Measurements from ENCODE around the gene EIF4G1.

The EIF4G1 gene

GRCh38 chr3:184372911-184373310 is 58.5 kb downstream of the EIF4G1 start:
- no peak for DNase-seq

DNA sequence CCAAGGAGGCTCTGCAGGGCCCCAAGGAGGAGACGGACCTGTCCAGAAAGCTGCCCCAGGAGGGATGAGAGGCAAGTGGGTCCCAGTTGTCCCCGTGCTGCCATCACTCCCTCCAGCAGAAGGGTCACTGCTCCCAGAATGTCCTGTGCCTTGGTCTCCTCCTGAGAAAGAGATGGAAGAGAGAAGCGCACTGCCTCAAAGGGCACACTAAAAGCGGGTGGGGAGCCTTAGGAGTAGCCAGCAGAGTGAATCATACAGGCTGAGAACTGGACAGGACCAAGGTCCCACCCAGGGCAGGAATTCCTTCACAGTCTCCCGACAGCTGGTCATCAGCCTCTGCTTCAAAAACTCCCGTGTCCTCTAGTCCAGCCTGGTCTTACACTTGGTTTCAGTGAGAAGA is 59.0 kb downstream of the EIF4G1 start:
- no peak for DNase-seq

DNA sequence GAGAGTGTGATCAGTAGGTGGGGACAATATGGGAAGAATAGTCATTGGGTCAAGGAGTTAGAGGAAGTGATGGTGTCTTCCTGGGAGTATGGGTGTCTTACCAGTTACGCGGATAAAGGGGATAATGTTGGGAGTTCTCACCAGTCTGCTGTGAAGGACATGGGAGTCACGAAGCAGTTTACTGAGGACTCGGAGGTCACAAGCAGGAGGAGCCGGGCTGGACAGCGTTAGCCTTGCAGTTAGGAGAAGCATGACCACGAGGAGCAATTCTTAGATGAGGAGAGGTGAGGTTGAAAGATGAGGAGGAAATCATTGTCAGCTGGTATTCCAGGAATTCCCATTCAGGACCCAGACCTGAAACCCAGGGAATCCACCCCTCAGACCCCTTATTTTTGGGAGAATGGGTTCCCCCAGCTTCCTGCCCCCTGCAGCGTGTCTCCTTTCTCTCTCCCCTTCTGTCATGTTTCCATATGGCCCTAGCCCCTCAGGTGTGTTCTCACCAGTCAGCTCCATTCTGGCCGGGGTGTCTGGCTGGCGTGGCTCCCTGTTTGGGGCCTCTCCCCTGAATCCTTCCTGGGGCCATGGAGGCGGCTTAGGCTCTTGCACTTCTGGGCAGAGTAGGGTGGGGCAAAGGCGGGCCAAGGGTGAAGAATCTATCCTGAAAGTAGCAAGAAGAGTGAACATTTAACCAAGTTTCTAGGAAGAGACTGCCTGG is 61.5 kb downstream of the EIF4G1 start:
- DNase-seq: no peak

GRCh38 chr3:184377374-184377773 is 63.0 kb downstream of the EIF4G1 start:
- DNase-seq: no peak

- no peak for DNase-seq
Observed at GRCh38 chr3:184377882-184378445, 63.6 kb downstream of the EIF4G1 start, which contains the start of gene THPO. Gene THPO (minus strand): TSS chr3:184378207. CDS start chr3:184376259, 1,948 bp downstream.

DNA sequence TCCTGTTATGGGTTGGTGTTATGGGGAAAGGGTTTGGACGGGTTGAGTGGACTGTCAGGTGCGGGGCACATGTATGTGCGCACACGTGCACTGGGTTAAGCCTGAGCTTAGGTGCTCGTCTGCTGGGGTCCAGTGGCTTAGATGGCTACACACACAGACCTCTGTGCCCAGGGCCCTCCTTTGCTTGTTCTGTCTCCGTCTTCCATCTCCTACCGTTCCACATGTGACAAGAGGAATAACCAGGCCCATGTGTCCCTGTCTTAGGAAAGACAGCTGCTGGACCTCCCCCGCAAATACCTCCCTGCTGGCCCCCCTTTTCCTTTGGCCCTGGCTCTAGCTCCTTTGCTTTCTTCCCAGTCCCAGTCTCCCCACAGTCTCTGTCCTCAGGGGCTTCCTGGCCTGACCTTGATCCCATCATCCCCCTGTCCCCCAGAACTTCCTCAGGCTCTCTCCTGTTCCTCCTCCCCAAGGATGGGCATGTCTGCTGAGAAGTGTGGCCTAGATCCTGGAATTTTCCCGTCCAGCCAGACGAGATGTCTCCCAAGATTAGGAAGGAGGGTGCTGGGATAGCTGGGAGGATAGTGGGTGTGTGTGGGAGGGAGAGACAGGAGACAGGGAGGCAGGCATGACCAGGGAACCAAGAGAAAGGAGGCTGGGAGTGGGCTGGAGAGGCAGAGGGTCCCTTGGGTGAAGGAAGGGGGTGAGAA is 64.4 kb downstream of the EIF4G1 start:
- no peak for DNase-seq

DNA sequence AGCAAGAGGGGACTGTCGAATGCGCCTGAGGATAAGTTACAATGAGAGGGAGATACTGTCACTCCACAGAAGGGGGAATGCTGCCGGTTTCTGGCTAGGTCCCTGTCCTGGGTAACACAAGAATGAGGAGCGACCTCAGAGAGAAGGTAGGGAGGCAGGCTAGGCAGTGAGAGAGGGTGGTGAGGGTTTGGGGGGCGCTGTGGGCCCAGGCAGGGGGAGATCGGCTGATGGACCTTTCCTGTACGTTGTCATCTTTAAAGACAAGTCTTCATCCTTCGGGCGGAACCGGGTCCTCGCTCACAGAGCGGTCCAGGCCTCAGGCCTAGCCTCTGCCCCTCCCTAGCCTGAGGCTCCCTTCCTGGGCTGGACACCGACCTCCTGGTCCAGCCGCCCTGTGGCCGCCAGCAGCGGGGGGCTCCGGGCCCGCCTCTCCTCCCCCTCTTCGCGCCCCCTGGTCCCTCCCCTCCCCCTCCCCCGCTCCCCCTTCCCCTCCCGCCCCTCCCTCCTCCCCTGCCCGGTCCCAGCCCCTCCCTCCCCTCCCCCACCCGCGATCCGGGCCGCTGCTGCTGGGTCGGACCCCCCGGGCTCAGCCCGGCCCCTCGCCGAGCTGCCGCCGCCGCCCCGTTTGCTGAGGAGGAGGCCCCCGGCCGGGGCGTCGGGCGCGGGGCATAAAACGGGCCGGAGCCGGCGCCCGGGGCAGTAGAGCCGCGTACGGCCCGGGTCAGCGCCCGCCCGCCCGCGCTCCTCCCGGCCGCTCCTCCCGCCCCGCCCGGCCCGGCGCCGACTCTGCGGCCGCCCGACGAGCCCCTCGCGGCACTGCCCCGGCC is 65.2 kb downstream of the EIF4G1 start, which contains the start of gene CHRD:
TSS of gene CHRD (plus strand) at position 697 of the 827 bp plus-strand sequence. CDS start 265 bp downstream, outside the sequence.
- no peak for DNase-seq

DNA sequence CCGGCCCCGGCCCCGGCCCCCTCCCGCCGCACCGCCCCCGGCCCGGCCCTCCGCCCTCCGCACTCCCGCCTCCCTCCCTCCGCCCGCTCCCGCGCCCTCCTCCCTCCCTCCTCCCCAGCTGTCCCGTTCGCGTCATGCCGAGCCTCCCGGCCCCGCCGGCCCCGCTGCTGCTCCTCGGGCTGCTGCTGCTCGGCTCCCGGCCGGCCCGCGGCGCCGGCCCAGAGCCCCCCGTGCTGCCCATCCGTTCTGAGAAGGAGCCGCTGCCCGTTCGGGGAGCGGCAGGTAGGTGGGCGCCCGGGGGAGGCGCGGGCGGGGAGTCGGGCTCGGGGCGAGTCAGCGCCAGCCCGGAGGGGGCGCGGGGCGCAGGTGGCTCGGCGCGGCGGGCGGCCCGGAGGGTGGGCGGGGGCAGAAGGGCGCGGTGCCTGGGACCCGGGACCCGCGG is 65.8 kb downstream of the EIF4G1 start:
- DNase-seq: no peak

DNA sequence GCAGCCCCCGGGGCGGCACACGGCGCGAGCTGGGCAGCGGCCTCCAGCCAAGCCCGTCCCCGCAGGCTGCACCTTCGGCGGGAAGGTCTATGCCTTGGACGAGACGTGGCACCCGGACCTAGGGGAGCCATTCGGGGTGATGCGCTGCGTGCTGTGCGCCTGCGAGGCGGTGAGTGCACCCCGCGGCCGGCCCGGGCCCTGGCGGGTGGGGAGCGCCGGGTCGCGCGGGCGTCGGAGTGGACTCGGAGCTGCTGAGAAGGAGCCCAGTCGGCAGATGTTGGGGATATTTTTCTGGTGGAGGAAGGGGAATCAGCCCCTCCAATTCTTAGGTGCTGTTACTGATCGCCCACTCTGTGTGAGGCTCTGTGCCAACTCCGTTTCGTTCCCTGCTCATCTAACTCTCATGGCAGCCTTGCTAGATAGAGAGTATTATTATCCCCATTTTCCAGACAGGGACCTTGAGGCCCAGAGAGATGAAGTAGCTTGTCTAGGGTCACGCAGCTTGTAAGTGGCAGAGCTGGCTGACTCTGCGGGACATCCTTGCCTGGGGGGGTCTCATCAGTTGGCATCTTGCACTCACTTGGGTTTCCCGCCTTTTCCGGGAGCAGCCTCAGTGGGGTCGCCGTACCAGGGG is 66.3 kb downstream of the EIF4G1 start:
- no peak for DNase-seq

DNA sequence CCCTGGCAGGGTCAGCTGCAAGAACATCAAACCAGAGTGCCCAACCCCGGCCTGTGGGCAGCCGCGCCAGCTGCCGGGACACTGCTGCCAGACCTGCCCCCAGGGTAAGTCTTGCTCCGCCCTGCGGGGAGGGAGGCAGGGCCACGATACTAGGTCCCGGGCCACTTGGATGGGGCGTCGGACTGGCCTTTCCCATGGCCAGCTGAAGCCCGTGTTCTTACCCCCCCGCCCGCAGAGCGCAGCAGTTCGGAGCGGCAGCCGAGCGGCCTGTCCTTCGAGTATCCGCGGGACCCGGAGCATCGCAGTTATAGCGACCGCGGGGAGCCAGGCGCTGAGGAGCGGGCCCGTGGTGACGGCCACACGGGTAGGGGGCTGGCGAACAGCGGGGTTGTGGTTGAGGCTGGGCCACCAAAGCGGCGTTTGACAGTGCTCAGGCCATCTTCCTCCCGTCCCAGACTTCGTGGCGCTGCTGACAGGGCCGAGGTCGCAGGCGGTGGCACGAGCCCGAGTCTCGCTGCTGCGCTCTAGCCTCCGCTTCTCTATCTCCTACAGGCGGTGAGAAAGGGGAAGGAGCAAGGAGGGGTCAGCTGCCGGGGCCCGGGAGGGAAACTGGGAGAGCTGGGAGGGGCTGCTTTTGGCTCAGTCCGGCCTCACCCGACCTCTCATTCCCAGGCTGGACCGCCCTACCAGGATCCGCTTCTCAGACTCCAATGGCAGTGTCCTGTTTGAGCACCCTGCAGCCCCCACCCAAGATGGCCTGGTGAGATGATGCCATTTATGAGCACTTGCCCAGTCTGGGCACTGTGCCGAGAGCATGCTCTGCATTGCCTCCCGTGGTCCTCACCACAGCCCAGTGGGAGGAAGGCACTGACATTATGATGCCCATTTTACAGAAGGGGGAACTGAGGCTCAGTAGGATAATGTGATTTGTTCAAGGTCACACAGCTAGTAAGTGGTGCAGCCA is 67.1 kb downstream of the EIF4G1 start:
- DNase-seq: no peak

DNA sequence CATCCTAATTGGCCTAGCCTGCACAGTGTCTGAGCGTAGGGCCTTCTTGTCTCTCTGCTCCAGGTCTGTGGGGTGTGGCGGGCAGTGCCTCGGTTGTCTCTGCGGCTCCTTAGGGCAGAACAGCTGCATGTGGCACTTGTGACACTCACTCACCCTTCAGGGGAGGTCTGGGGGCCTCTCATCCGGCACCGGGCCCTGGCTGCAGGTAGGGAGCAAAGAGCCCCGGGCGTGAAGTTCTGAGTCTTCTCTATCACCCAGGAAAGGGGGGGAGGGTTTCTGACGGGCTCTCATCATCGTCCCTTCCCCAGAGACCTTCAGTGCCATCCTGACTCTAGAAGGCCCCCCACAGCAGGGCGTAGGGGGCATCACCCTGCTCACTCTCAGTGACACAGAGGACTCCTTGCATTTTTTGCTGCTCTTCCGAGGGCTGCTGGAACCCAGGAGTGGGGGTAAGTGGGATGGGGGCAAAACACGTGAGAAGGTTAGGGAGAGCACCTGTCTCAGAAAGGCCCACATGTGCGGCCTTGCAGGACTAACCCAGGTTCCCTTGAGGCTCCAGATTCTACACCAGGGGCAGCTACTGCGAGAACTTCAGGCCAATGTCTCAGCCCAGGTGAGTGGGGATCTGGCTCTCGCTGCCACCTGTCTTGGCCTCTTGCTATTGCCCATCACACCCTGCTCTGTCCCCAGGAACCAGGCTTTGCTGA is 68.1 kb downstream of the EIF4G1 start:
- DNase-seq: no peak

DNA sequence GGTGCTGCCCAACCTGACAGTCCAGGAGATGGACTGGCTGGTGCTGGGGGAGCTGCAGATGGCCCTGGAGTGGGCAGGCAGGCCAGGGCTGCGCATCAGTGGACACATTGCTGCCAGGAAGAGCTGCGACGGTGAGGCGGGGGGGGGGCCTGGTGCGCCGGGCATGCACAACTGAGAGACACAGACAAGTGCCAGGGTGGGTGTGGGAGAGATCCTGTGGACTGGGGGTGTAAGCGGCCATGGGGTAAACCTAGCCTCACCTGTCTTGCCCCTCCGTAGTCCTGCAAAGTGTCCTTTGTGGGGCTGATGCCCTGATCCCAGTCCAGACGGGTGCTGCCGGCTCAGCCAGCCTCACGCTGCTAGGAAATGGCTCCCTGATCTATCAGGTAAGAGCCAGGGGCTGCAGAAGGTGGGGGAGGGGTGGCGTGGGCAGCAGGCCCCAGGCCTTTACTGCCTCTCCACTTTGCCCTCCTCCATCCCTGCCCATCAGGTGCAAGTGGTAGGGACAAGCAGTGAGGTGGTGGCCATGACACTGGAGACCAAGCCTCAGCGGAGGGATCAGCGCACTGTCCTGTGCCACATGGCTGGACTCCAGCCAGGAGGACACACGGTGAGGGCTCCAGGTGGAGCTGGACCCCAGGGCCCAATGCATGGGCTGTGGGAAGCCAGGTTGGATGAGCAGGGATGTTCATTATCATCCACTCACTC is 68.8 kb downstream of the EIF4G1 start:
- no peak for DNase-seq

- no peak for DNase-seq
Observed at GRCh38 chr3:184384342-184384741, 69.9 kb downstream of the EIF4G1 start.
